ENCODE results near the gene SH3RF3. TPM values are rescaled to one million over a fixed set of nuclear protein-coding genes. Genes with fewer than 3 reads are reported as not detected.

SH3RF3 gene
- total RNA-seq, 1 experiment from 2014 or later: 1.0 TPM

DNA sequence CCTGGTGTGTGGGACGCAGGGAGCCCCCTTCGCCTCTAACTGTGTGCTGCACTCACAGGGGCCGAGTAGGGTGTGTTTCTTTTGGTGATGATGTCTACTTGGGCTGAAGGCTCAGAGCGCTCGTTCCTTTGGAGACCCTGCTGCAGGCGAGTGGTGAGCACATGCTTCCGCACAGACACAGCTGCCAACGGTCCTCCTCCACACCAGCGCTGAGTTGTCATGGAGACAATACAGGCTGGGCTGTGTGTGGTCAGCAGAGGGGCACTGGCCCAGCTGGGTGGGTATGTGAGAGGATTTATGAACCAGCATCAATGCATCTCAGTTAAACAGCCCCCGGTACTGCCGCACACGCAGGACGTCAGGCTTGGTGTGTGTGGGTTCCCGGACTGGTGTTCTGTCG lies 143.5 kb downstream of the SH3RF3 start (continued):
- TF ChIP-seq AFF4 (CRISPR knock-in tag; IDR thresholded peaks at IDR 0.05; ENCODE audit: borderline replicate concordance): no peak
- no peak for TF ChIP-seq NR2C2 (CRISPR knock-in tag; IDR thresholded peaks at IDR 0.05)
- TF ChIP-seq TP53 (CRISPR knock-in tag; IDR thresholded peaks at IDR 0.05): no peak
- no peak for TF ChIP-seq ZNF263 (CRISPR knock-in tag; IDR thresholded peaks at IDR 0.05; ENCODE audit: low read depth)

DNA sequence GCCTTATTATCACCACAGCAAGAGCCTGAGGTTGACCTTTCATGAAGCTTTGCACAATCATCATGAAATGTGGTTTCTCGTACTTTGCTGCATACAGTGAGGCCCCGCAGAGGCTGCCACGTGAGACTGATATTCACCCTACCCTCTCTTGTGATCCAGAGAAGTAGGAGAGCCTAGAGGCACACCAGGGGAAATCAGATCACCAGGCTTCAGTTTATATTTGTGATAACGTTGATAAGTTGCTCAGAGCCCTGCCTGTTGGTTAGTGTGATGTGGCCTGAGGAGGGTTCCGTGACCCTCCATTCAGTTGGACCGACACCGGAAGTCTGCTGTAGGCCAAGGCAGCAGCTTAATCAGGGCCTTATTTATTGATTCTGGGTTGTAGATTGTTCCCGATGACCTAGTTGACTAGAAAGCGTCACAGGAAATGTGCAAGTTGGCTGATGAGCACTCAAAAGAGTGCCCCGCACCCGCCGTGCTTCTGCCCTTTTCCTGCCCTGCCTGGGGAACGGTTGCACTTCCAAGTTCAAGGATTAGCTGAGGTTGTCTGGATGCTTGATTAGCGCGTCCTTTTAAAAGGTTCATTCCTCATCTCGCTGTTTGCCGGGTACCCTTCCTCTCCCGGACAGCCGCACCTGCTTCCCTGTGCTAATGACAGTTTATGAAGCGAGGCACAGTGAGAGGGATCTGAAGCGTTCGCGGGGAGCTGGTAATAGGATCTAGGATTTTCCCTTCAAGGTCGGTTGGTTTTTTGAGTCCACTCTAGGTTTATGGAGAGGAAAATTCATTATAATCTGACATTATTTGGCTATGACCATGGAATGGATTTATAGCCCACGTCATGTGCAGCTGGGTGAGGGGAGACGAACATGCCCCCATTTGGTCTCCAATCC lies 146.4 kb downstream of the SH3RF3 start:
- H3K9me3 Mint-ChIP-seq: no peaks in the 10 kb centered on the region
- no peaks in the 10 kb centered on the region for H3K27me3 Mint-ChIP-seq (ENCODE audit: low read depth)
- ChIA-PET CTCF (interaction anchor here (1.8 kb wide), 1 partner anchor 235 kb away, joined by 4 read pairs; no protein-coding TSS in a partner anchor), POLR2A (no interaction called here)
- H3K27ac Mint-ChIP-seq: no peak overlapping the region; the same call in 1 of the 2 replicates
- H3K4me1 Mint-ChIP-seq: peaks cover 12% of the 10 kb centered on the region
- TF ChIP-seq ZNF396 (CRISPR knock-in tag; IDR thresholded peaks at IDR 0.05; ENCODE audit: borderline replicate concordance): no peak
- no peak for TF ChIP-seq ATF6 (CRISPR knock-in tag; IDR thresholded peaks at IDR 0.05)
- TF ChIP-seq ZNF232 (CRISPR knock-in tag; IDR thresholded peaks at IDR 0.05): no peak
- TF ChIP-seq JAZF1 (CRISPR knock-in tag; IDR thresholded peaks at IDR 0.05): no peak
- TF ChIP-seq NR1H2 (CRISPR knock-in tag; IDR thresholded peaks at IDR 0.05): no peak
- TF ChIP-seq, protein P1, sequence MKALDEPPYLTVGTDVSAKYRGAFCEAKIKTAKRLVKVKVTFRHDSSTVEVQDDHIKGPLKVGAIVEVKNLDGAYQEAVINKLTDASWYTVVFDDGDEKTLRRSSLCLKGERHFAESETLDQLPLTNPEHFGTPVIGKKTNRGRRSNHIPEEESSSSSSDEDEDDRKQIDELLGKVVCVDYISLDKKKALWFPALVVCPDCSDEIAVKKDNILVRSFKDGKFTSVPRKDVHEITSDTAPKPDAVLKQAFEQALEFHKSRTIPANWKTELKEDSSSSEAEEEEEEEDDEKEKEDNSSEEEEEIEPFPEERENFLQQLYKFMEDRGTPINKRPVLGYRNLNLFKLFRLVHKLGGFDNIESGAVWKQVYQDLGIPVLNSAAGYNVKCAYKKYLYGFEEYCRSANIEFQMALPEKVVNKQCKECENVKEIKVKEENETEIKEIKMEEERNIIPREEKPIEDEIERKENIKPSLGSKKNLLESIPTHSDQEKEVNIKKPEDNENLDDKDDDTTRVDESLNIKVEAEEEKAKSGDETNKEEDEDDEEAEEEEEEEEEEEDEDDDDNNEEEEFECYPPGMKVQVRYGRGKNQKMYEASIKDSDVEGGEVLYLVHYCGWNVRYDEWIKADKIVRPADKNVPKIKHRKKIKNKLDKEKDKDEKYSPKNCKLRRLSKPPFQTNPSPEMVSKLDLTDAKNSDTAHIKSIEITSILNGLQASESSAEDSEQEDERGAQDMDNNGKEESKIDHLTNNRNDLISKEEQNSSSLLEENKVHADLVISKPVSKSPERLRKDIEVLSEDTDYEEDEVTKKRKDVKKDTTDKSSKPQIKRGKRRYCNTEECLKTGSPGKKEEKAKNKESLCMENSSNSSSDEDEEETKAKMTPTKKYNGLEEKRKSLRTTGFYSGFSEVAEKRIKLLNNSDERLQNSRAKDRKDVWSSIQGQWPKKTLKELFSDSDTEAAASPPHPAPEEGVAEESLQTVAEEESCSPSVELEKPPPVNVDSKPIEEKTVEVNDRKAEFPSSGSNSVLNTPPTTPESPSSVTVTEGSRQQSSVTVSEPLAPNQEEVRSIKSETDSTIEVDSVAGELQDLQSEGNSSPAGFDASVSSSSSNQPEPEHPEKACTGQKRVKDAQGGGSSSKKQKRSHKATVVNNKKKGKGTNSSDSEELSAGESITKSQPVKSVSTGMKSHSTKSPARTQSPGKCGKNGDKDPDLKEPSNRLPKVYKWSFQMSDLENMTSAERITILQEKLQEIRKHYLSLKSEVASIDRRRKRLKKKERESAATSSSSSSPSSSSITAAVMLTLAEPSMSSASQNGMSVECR (CRISPR knock-in tag; IDR thresholded peaks at IDR 0.05; ENCODE audit: borderline replicate concordance): no peak
- no peak for ATAC-seq
- no peaks in the 10 kb centered on the region for H3K36me3 Mint-ChIP-seq
- DNase-seq (ENCODE audit: low spot score): no peak
- no peak overlapping the region for H3K4me3 Mint-ChIP-seq

DNA sequence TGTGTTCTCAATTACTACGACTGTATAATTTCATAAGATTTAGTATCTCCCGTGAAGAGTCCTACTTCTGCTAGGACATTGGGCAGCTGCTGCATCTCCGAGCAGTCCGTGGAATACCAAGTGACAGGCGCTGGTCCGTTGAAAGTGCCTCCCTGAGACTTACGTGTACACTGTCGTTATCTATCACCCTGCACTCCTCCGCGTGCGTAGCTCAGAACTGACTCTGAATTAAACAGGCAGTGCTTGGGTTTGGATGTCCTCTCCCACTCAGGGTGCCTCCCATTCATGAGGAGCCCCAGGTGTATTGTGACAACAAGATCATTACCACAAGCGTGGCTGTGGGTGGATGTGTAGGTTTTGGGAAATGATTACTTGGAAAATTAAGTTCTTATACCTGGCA lies 148.4 kb downstream of the SH3RF3 start:
- CTCF ChIA-PET: no interaction called here
- POLR2A ChIA-PET: no interaction called here
- TF ChIP-seq, protein P2, sequence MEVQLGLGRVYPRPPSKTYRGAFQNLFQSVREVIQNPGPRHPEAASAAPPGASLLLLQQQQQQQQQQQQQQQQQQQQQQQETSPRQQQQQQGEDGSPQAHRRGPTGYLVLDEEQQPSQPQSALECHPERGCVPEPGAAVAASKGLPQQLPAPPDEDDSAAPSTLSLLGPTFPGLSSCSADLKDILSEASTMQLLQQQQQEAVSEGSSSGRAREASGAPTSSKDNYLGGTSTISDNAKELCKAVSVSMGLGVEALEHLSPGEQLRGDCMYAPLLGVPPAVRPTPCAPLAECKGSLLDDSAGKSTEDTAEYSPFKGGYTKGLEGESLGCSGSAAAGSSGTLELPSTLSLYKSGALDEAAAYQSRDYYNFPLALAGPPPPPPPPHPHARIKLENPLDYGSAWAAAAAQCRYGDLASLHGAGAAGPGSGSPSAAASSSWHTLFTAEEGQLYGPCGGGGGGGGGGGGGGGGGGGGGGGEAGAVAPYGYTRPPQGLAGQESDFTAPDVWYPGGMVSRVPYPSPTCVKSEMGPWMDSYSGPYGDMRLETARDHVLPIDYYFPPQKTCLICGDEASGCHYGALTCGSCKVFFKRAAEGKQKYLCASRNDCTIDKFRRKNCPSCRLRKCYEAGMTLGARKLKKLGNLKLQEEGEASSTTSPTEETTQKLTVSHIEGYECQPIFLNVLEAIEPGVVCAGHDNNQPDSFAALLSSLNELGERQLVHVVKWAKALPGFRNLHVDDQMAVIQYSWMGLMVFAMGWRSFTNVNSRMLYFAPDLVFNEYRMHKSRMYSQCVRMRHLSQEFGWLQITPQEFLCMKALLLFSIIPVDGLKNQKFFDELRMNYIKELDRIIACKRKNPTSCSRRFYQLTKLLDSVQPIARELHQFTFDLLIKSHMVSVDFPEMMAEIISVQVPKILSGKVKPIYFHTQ (CRISPR knock-in tag; IDR thresholded peaks at IDR 0.05): no peak
- TF ChIP-seq ZNF416 (CRISPR knock-in tag; IDR thresholded peaks at IDR 0.05) (no peak), NR2C2 (CRISPR knock-in tag; IDR thresholded peaks at IDR 0.05) (no peak), PRDM15 (CRISPR knock-in tag; IDR thresholded peaks at IDR 0.05) (no peak), JUN (CRISPR knock-in tag; IDR thresholded peaks at IDR 0.05) (no peak), GTF2I (CRISPR knock-in tag; conservative IDR thresholded peaks at IDR 0.05) (no peak)

More for the DNA sequence above, 148.4 kb downstream of the SH3RF3 start:
- no peaks in the 10 kb centered on the region for H3K27me3 Mint-ChIP-seq (ENCODE audit: low read depth)
- H3K4me1 Mint-ChIP-seq: peaks cover 12% of the 10 kb centered on the region
- H3K4me3 Mint-ChIP-seq: no peak overlapping the region
- DNase-seq (ENCODE audit: low spot score) (no peak), ATAC-seq (no peak)
- no peaks in the 10 kb centered on the region for H3K9me3 Mint-ChIP-seq
- no peak overlapping the region for H3K27ac Mint-ChIP-seq
- H3K36me3 Mint-ChIP-seq: no peaks in the 10 kb centered on the region

Data from WTC11 (cell line).